ENCODE data around the gene MYEOV. TPM values are rescaled to one million over a fixed set of nuclear protein-coding genes. Genes with fewer than 3 reads are reported as not detected.

MYEOV gene
- total and polyA plus RNA-seq, 2 experiments from 2014 or later: 0.14 TPM; not detected in 1

- TF ChIP-seq ZNF462 (CRISPR knock-in tag; IDR thresholded peaks at IDR 0.05) (no peak), EZH2phosphoT487 (IDR thresholded peaks at IDR 0.05; ENCODE audit: unreplicated experiment) (no peak)
These were observed 16.4 kb downstream of the MYEOV start (continued) for GRCh38 chr11:69310351-69310750.

DNA sequence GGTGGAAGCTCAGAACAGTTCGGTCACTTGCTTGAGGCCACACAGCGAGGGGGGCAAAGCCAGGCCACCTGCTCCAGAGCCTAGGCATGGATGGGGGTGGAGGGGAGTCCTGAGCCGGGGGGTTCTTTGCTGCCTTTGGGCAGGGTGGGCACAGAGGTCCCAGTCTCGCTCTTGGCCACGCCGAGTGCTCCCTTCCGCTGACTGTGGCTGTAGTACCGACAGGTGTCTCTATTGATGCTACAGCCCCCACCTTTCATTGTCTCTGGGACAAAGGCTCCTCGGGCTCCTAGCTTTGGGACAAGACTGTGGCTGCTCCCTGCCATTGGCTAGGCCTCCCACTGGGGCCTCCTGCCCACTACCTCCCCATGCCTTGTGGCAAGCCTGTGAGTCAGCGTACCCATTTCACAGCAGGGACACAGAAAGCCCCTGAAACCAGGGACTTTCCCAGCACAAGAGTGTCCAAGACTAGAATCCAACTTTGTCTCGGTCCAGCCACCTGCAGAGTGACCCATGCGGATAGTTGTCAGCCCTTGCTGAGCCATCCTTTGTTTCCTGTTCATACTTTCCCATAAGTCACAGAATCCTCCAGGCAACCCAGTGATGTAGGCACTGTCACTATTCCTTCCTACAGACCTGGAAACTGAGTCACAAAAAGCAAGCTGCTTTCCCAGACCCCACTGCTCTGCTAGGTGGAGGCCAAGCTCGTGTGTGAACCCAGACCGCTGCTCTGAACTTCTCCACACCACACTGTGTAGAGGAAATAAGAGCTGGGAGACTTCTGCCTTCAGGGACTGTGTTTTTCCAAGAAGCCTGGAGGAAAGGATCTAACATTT, 17.2 kb downstream of the MYEOV start:
- Histone ChIP-seq H3K4me3 (no peak overlapping the region), H3K4me1 (ENCODE audit: insufficient read depth) (no peaks in the 10 kb centered on the region), H2AFZ (no peak overlapping the region), H3F3A (replicated peaks; ENCODE audit: low read depth) (no peaks in the 10 kb centered on the region), H3K9me2 (ENCODE audit: insufficient read depth) (no peaks in the 10 kb centered on the region), H4K20me1 (replicated peaks; ENCODE audit: insufficient read depth) (no peaks in the 10 kb centered on the region), H3K27ac (ENCODE audit: low read depth) (no peak overlapping the region), H3K4me2 (no peak overlapping the region), H3K27me3 (ENCODE audit: insufficient read depth) (no peaks in the 10 kb centered on the region), H3K79me2 (replicated peaks; ENCODE audit: insufficient read depth) (no peaks in the 10 kb centered on the region), H3K36me3 (ENCODE audit: insufficient read depth) (no peaks in the 10 kb centered on the region)
- Mint-ChIP-seq H3K36me3 (ENCODE audit: low read depth) (no peaks in the 10 kb centered on the region), H3K4me1 (no peaks in the 10 kb centered on the region; the same call in 2 of the 3 replicates), H3K4me3 (no peak overlapping the region), H3K27ac (no peak overlapping the region), H3K9me3 (no peaks in the 10 kb centered on the region), H3K27me3 (ENCODE audit: insufficient read depth, low read depth, poor library complexity) (peaks cover 5% of the 10 kb centered on the region)
- ATAC-seq (peak; percentile 35; the same call in 2 of the 3 replicates), DNase-seq (ENCODE audit: low spot score) (no peak)
- TF ChIP-seq EZH2phosphoT487 (IDR thresholded peaks at IDR 0.05; ENCODE audit: unreplicated experiment) (no peak), ZNF114 (CRISPR knock-in tag; IDR thresholded peaks at IDR 0.05) (no peak), JUNB (IDR thresholded peaks at IDR 0.05; ENCODE audit: unreplicated experiment) (no peak), ZNF331 (CRISPR knock-in tag; IDR thresholded peaks at IDR 0.05; ENCODE audit: low read depth) (no peak), REST (IDR thresholded peaks at IDR 0.05; ENCODE audit: unreplicated experiment) (no peak), CREB1 (CRISPR knock-in tag; IDR thresholded peaks at IDR 0.05; ENCODE audit: low read depth) (no peak), POLR2AphosphoS5 (IDR thresholded peaks at IDR 0.05; ENCODE audit: low read depth) (no peak), NANOG (IDR thresholded peaks at IDR 0.05; ENCODE audit: borderline replicate concordance) (no peak), CTCF (conservative IDR thresholded peaks at IDR 0.05; ENCODE audit: low read depth in 2 of 2) (no peak), STAT1 (IDR thresholded peaks at IDR 0.05; ENCODE audit: unreplicated experiment) (no peak)
- TF ChIP-seq, protein P1, sequence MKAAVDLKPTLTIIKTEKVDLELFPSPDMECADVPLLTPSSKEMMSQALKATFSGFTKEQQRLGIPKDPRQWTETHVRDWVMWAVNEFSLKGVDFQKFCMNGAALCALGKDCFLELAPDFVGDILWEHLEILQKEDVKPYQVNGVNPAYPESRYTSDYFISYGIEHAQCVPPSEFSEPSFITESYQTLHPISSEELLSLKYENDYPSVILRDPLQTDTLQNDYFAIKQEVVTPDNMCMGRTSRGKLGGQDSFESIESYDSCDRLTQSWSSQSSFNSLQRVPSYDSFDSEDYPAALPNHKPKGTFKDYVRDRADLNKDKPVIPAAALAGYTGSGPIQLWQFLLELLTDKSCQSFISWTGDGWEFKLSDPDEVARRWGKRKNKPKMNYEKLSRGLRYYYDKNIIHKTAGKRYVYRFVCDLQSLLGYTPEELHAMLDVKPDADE (IDR thresholded peaks at IDR 0.05): no peak
